GM23338 (cell line): ENCODE data around the gene MAP3K5. TPM values are rescaled to one million over a fixed set of nuclear protein-coding genes. Genes with fewer than 3 reads are reported as not detected.

ENCODE experiments used
- ATAC-seq: fragments of 200-7000 bp; cut with Tn5 transposase; 3 replicates; pipeline ENCODE4 v1.9.1; 2020
- DNase-seq: peaks from one replicate; pipeline ENCODE4 v3.0.0-alpha.2; 2015; ENCODE audit warnings: low spot score
- H2AFZ ChIP-seq: fragments of 200-600 bp; sonication (generic); 2 replicates; pipeline ENCODE4 v1.8.0; 2016; ENCODE audit warnings: antibody characterized with exemption, mild to moderate bottlenecking, moderate library complexity
- H3F3A ChIP-seq: fragments of 200-600 bp; sonication (generic); replicated peaks from 2 replicates; pipeline ENCODE4 v1.8.0; 2017; ENCODE audit warnings: antibody characterized with exemption, mixed run types, low read depth
- H3K27ac ChIP-seq: fragments of 200-600 bp; sonication (generic); 2 replicates; pipeline ENCODE4 v1.6.1; 2016; ENCODE audit warnings: low read depth
- H3K27me3 ChIP-seq: fragments of 200-600 bp; sonication (generic); 2 replicates; pipeline ENCODE4 v1.8.0; 2016; ENCODE audit warnings: mild to moderate bottlenecking, mixed run types, moderate library complexity; ENCODE audit not compliant: insufficient read depth
- H3K36me3 ChIP-seq: fragments of 200-600 bp; sonication (generic); 2 replicates; pipeline ENCODE4 v1.8.0; 2016; ENCODE audit warnings: mild to moderate bottlenecking; ENCODE audit not compliant: insufficient read depth
- H3K4me1 ChIP-seq: fragments of 200-600 bp; sonication (generic); 2 replicates; pipeline ENCODE4 v1.8.0; 2016; ENCODE audit warnings: mild to moderate bottlenecking, moderate library complexity; ENCODE audit not compliant: insufficient read depth
- H3K4me2 ChIP-seq: fragments of 200-600 bp; sonication (generic); 2 replicates; pipeline ENCODE4 v1.7.1; 2017; ENCODE audit warnings: mixed run types
- H3K4me3 ChIP-seq: fragments of 200-600 bp; sonication (generic); 2 replicates; pipeline ENCODE4 v1.6.1; 2016; ENCODE audit warnings: mixed run types
- H3K79me2 ChIP-seq: fragments of 200-600 bp; sonication (generic); replicated peaks from 2 replicates; pipeline ENCODE4 v1.8.0; 2017; ENCODE audit warnings: mild to moderate bottlenecking; ENCODE audit not compliant: insufficient read depth
- H3K9me2 ChIP-seq: fragments of 200-600 bp; sonication (generic); 2 replicates; pipeline ENCODE4 v1.8.0; 2017; ENCODE audit not compliant: insufficient read depth
- H4K20me1 ChIP-seq: fragments of 200-600 bp; sonication (generic); replicated peaks from 2 replicates; pipeline ENCODE4 v1.8.0; 2017; ENCODE audit warnings: mild to moderate bottlenecking; ENCODE audit not compliant: insufficient read depth
- H3K27ac Mint-ChIP-seq: 2 replicates; pipeline ENCODE4 v1.8.0; 2020; ENCODE audit warnings: inconsistent platforms, mild to moderate bottlenecking, moderate library complexity, mixed read lengths
- H3K27me3 Mint-ChIP-seq: 3 replicates; pipeline ENCODE4 v1.8.0; 2022; ENCODE audit warnings: low read depth, mild to moderate bottlenecking, moderate library complexity, mixed read lengths, inconsistent platforms; ENCODE audit not compliant: insufficient read depth, poor library complexity
- H3K36me3 Mint-ChIP-seq: 3 replicates; pipeline ENCODE4 v1.8.0; 2021; ENCODE audit warnings: low read depth, mild to moderate bottlenecking, inconsistent platforms, moderate library complexity, mixed read lengths
- H3K4me1 Mint-ChIP-seq: 3 replicates; pipeline ENCODE4 v1.8.0; 2020; ENCODE audit warnings: mild to moderate bottlenecking, inconsistent platforms, mixed read lengths
- H3K4me3 Mint-ChIP-seq: 3 replicates; pipeline ENCODE4 v1.8.0; 2021; ENCODE audit warnings: moderate library complexity, mild to moderate bottlenecking, inconsistent platforms, mixed read lengths
- H3K9me3 Mint-ChIP-seq: 3 replicates; pipeline ENCODE4 v1.8.0; 2020; ENCODE audit warnings: moderate library complexity, mild to moderate bottlenecking, inconsistent platforms, mixed read lengths
- CREB1 ChIP-seq: fragments of 250-450 bp; sonication (Bioruptor Pico); IDR thresholded peaks from 2 replicates; pipeline ENCODE4 v1.5.0; 2020; ENCODE audit warnings: low read depth, mild to moderate bottlenecking, moderate library complexity
- EZH2 ChIP-seq: fragments of 200-600 bp; sonication (generic); IDR thresholded peaks from one replicate; pipeline ENCODE4 v1.8.0; 2017; ENCODE audit warnings: antibody characterized with exemption, mild to moderate bottlenecking, low read depth; ENCODE audit not compliant: unreplicated experiment
- JUNB ChIP-seq: IDR thresholded peaks from one replicate; pipeline ENCODE4 v1.6.1; 2016; ENCODE audit warnings: antibody characterized with exemption; ENCODE audit not compliant: unreplicated experiment
- POLR2AphosphoS5 ChIP-seq: IDR thresholded peaks from 2 replicates; pipeline ENCODE4 v1.6.1; 2016; ENCODE audit warnings: antibody characterized with exemption, low read depth
- STAT1 ChIP-seq: IDR thresholded peaks from one replicate; pipeline ENCODE4 v1.6.1; 2016; ENCODE audit warnings: antibody characterized with exemption; ENCODE audit not compliant: unreplicated experiment
- ZNF331 ChIP-seq: fragments of 250-450 bp; sonication (Bioruptor Pico); IDR thresholded peaks from 2 replicates; pipeline ENCODE4 v1.5.0; 2020; ENCODE audit warnings: low read depth, mild to moderate bottlenecking, moderate library complexity
- polyA plus RNA-seq: library from polyadenylated mRNA; unstranded; fragments of >200 nt; fragmentation: Nextera tagmentation; extraction: Ambion mirVana; gene quantifications from 2 replicates; pipeline ENCODE4 v1.2.1, GENCODE V29; 2016
- total RNA-seq: library from RNA; depleted of rRNA; stranded (reverse); fragments of >200 nt; shearing (Covaris generic); gene quantifications from 2 replicates; pipeline ENCODE4 v1.2.3, GENCODE V29; 2014
- TF ChIP-seq, protein P1 (sequence below), 2 experiments: fragments of 200-600 bp in 1 of 2; sonication (generic) in 1 of 2; conservative IDR thresholded peaks; 2 replicates each; pipeline versions ENCODE4 v1.5.1 to v1.6.1; 2016 to 2017; ENCODE audit warnings: antibody characterized with exemption in 2 of 2, low read depth in 2 of 2, mild to moderate bottlenecking in 2 of 2, moderate library complexity in 1 of 2
- TF ChIP-seq, protein P2 (sequence below): IDR thresholded peaks from one replicate; pipeline ENCODE4 v1.6.1; 2018; ENCODE audit warnings: antibody characterized with exemption; ENCODE audit not compliant: unreplicated experiment

MAP3K5 gene
- total and polyA plus RNA-seq, 2 experiments from 2014 or later: 0.76 to 2.8 TPM

DNA sequence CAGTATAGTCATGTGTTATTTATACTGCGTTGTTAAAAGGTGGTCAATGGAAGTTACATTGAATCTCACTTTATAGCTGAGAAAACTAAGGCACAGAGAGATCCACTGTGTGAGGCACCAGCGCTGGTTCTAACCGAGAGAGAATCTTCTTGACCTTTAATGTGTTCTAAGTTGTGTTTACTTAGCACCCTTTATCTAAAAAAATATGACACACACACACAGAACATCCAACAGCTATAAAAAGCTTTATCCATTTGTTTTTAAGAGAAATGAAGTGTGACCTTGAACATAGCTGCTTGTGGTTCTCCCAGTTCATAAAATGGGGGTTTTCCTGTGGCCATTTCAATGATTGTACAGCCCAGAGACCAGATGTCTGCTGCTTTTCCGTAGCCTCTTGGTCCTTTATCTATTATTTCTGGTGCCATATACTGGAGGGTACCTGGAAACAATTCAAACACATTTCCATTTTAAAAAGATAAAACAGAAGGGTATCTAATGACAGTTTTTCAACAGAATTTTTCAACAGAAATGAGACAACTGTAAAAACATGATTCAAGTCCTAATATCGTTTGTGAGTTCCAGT, 187.3 kb downstream of the MAP3K5 start:
- no peak overlapping the region for H3K27ac Mint-ChIP-seq

DNA sequence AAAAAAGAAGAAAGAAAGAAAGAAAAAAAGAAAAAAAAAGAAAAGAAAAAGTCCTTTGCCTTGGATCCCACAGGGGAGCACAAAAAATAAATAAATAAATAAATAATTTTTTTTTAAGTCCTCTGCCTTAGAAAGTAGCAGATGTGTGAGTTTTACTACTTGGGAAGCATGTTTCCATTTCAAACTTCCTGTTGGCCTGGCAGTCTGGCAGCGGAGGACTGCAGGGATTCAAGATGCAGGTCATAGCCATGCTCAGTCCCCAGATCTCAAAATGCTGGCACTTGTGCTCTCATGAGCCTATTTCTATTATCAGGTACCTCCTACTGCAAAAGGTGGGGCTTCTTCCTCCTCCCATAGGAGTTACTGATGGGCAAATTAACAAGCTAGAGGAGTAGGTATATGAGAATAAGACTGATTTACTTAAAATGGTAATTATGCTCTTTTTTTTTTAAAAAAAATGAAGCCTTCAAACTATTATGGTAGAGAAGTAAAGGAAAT, 187.9 kb downstream of the MAP3K5 start:
- H2AFZ ChIP-seq: no peak overlapping the region
- no peak overlapping the region for H3K4me2 ChIP-seq
- H3K4me3 Mint-ChIP-seq: no peak overlapping the region
- no peaks in the 10 kb centered on the region for H4K20me1 ChIP-seq
- no peak overlapping the region for H3K4me3 ChIP-seq
- H3F3A ChIP-seq: no peaks in the 10 kb centered on the region
- peaks cover 8% of the 10 kb centered on the region for H3K4me1 Mint-ChIP-seq
- H3K36me3 Mint-ChIP-seq: no peaks in the 10 kb centered on the region
- H3K27ac Mint-ChIP-seq: no peak overlapping the region
- TF ChIP-seq, protein P1, sequence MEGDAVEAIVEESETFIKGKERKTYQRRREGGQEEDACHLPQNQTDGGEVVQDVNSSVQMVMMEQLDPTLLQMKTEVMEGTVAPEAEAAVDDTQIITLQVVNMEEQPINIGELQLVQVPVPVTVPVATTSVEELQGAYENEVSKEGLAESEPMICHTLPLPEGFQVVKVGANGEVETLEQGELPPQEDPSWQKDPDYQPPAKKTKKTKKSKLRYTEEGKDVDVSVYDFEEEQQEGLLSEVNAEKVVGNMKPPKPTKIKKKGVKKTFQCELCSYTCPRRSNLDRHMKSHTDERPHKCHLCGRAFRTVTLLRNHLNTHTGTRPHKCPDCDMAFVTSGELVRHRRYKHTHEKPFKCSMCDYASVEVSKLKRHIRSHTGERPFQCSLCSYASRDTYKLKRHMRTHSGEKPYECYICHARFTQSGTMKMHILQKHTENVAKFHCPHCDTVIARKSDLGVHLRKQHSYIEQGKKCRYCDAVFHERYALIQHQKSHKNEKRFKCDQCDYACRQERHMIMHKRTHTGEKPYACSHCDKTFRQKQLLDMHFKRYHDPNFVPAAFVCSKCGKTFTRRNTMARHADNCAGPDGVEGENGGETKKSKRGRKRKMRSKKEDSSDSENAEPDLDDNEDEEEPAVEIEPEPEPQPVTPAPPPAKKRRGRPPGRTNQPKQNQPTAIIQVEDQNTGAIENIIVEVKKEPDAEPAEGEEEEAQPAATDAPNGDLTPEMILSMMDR (conservative IDR thresholded peaks at IDR 0.05; ENCODE audit: low read depth in 2 of 2): no peak
- DNase-seq (no peak), ATAC-seq (no peak)
- no peaks in the 10 kb centered on the region for H3K9me2 ChIP-seq
- no peak overlapping the region for H3K27ac ChIP-seq
- no peaks in the 10 kb centered on the region for H3K79me2 ChIP-seq
- no peaks in the 10 kb centered on the region for H3K27me3 ChIP-seq
- H3K9me3 Mint-ChIP-seq: no peaks in the 10 kb centered on the region
- peaks cover 6% of the 10 kb centered on the region for H3K27me3 Mint-ChIP-seq
- no peaks in the 10 kb centered on the region for H3K4me1 ChIP-seq
- no peaks in the 10 kb centered on the region for H3K36me3 ChIP-seq

More for the DNA sequence above, 187.3 kb downstream of the MAP3K5 start:
- Histone ChIP-seq H3K9me2 (no peaks in the 10 kb centered on the region), H3K27ac (no peak overlapping the region), H3K27me3 (no peaks in the 10 kb centered on the region), H3K4me2 (no peak overlapping the region), H3F3A (no peaks in the 10 kb centered on the region), H3K36me3 (no peaks in the 10 kb centered on the region), H4K20me1 (no peaks in the 10 kb centered on the region), H3K4me3 (no peak overlapping the region), H3K4me1 (peaks cover 1% of the 10 kb centered on the region), H2AFZ (no peak overlapping the region), H3K79me2 (no peaks in the 10 kb centered on the region)
- H3K36me3 Mint-ChIP-seq: no peaks in the 10 kb centered on the region; the same call in 2 of the 3 replicates
- H3K4me1 Mint-ChIP-seq: peaks cover 10% of the 10 kb centered on the region
- TF ChIP-seq JUNB (no peak), CREB1 (CRISPR knock-in tag) (no peak)
- no peaks in the 10 kb centered on the region for H3K9me3 Mint-ChIP-seq
- ATAC-seq (no peak), DNase-seq (no peak)
- H3K27me3 Mint-ChIP-seq: peaks cover 6% of the 10 kb centered on the region
- H3K4me3 Mint-ChIP-seq: no peak overlapping the region

DNA sequence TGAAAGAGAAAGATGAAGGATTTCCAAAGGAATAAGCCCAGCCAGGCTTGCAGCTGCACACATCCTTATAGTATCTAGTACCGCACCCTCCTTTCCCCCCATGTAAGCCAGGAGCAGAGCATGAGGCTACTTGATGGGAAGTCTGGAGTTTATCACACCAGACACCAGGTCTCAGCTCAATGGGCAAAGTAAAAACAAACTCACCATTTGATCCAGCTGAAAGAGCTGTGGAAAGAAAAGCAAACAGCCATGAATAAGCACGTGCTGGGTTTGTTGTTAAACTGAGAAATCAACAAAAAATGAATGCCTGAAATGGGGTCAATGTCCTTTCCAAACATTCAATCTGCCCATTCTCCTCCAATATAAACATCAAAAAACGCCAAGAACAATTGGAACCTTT, 191.5 kb downstream of the MAP3K5 start:
- H3K9me2 ChIP-seq: peaks cover 2% of the 10 kb centered on the region; the same call in 1 of the 2 replicates
- H3K4me3 ChIP-seq: no peak overlapping the region
- Mint-ChIP-seq H3K27ac (no peak overlapping the region), H3K9me3 (no peaks in the 10 kb centered on the region; the same call in 2 of the 3 replicates), H3K36me3 (no peaks in the 10 kb centered on the region; the same call in 2 of the 3 replicates), H3K4me3 (no peak overlapping the region), H3K4me1 (peaks cover 4% of the 10 kb centered on the region; the same call in 1 of the 3 replicates), H3K27me3 (peaks cover 4% of the 10 kb centered on the region)
- no peak overlapping the region for H3K4me2 ChIP-seq
- no peak overlapping the region for H2AFZ ChIP-seq
- no peaks in the 10 kb centered on the region for H3K79me2 ChIP-seq
- H3K4me1 ChIP-seq: no peaks in the 10 kb centered on the region
- no peaks in the 10 kb centered on the region for H3K36me3 ChIP-seq
- H3F3A ChIP-seq: no peaks in the 10 kb centered on the region
- H3K27ac ChIP-seq: no peak overlapping the region
- H3K27me3 ChIP-seq: no peaks in the 10 kb centered on the region
- H4K20me1 ChIP-seq: no peaks in the 10 kb centered on the region
- ATAC-seq (no peak), DNase-seq (no peak)
- TF ChIP-seq POLR2AphosphoS5 (no peak), STAT1 (no peak), ZNF331 (no peak), EZH2 (no peak)
- TF ChIP-seq, protein P2, sequence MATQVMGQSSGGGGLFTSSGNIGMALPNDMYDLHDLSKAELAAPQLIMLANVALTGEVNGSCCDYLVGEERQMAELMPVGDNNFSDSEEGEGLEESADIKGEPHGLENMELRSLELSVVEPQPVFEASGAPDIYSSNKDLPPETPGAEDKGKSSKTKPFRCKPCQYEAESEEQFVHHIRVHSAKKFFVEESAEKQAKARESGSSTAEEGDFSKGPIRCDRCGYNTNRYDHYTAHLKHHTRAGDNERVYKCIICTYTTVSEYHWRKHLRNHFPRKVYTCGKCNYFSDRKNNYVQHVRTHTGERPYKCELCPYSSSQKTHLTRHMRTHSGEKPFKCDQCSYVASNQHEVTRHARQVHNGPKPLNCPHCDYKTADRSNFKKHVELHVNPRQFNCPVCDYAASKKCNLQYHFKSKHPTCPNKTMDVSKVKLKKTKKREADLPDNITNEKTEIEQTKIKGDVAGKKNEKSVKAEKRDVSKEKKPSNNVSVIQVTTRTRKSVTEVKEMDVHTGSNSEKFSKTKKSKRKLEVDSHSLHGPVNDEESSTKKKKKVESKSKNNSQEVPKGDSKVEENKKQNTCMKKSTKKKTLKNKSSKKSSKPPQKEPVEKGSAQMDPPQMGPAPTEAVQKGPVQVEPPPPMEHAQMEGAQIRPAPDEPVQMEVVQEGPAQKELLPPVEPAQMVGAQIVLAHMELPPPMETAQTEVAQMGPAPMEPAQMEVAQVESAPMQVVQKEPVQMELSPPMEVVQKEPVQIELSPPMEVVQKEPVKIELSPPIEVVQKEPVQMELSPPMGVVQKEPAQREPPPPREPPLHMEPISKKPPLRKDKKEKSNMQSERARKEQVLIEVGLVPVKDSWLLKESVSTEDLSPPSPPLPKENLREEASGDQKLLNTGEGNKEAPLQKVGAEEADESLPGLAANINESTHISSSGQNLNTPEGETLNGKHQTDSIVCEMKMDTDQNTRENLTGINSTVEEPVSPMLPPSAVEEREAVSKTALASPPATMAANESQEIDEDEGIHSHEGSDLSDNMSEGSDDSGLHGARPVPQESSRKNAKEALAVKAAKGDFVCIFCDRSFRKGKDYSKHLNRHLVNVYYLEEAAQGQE: no peak
- TF ChIP-seq, protein P1 (conservative IDR thresholded peaks at IDR 0.05; ENCODE audit: low read depth in 2 of 2): no peak
